HCT116 (cell line): ENCODE results near the gene ATXN7L1. TPM values are rescaled to one million over a fixed set of nuclear protein-coding genes. Genes with fewer than 3 reads are reported as not detected.

ENCODE experiments used
- ATAC-seq: fragments of 200-7000 bp; cut with Tn5 transposase; 2 replicates; pipeline ENCODE4 v1.9.1; 2020; ENCODE audit warnings: mild to moderate bottlenecking, moderate library complexity
- BruUV-seq: library from RNA; stranded (reverse); fragments of 400-500 nt; replicated peaks from 2 replicates; lab custom pipeline; 2021; lab: Mats Ljungman, UMichigan
- CTCF ChIA-PET: fragments of 300-600 bp; sonication (Branson Sonifier 250); formaldehyde crosslinking; loops from one replicate; lab custom pipeline; 2021; ENCODE audit warnings: antibody characterized with exemption; lab: Charles Lee
- POLR2A ChIA-PET: fragments of 300-600, 350-600 bp; sonication (Branson Sonifier 250); formaldehyde crosslinking; loops from one replicate; lab custom pipeline; 2021; ENCODE audit warnings: antibody characterized with exemption; lab: Charles Lee
- RAD21 ChIA-PET, 2 experiments: fragments of 300-600 bp; sonication (Branson Sonifier 250); formaldehyde crosslinking; loops; one replicate each; lab custom pipeline; 2023; ENCODE audit warnings: low total read pairs in 2 of 2; ENCODE audit not compliant: uncharacterized antibody in 2 of 2, unreplicated experiment in 2 of 2, low non-redundant PET in 1 of 2; lab: Charles Lee
- DNase-seq: peaks from one replicate; pipeline ENCODE4 v3.0.0-alpha.2; 2010; ENCODE audit warnings: low read depth, low spot score
- H2AFZ ChIP-seq: fragments of 200-600 bp; shearing (Covaris generic), sonication (generic); 2 replicates; pipeline ENCODE4 v1.6.1; 2017; ENCODE audit warnings: low read depth, mixed run types, mixed read lengths, antibody characterized with exemption, low read length; ENCODE audit not compliant: poor library complexity, severe bottlenecking
- H3K27ac ChIP-seq: 2 replicates; pipeline ENCODE4 v1.5.1; 2012; ENCODE audit warnings: low read depth, low read length
- H3K27me3 ChIP-seq: fragments of 200-600 bp; sonication (generic); 2 replicates; pipeline ENCODE4 v1.6.1; 2016; ENCODE audit warnings: mixed run types, low read length, mixed read lengths; ENCODE audit not compliant: insufficient read depth
- H3K36me3 ChIP-seq, 2 experiments: fragments of 200-500 bp in 1 of 2; fragments of 200-600 bp in 1 of 2; sonication (Bioruptor generic) in 1 of 2; sonication (generic) in 1 of 2; 2 replicates each; pipeline versions ENCODE4 v1.5.1 to v1.6.1; 2014 to 2016; ENCODE audit warnings: low read length in 2 of 2, inconsistent platforms in 1 of 2, mixed read lengths in 1 of 2, mixed run types in 1 of 2; ENCODE audit not compliant: insufficient read depth in 2 of 2, control insufficient read depth in 1 of 2
- H3K4me1 ChIP-seq, 2 experiments: fragments of 200-600 bp in 1 of 2; sonication (generic) in 1 of 2; 2 replicates each; pipeline versions ENCODE4 v1.5.1 to v1.6.1; 2012 to 2017; ENCODE audit warnings: low read length in 2 of 2, inconsistent platforms in 1 of 2, mild to moderate bottlenecking in 1 of 2, mixed read lengths in 1 of 2, mixed run types in 1 of 2, moderate library complexity in 1 of 2; ENCODE audit not compliant: insufficient read depth in 2 of 2, control insufficient read depth in 1 of 2
- H3K4me2 ChIP-seq: fragments of 200-600 bp; sonication (generic); 2 replicates; pipeline ENCODE4 v1.6.1; 2017; ENCODE audit warnings: mixed run types, low read length, mixed read lengths
- H3K4me3 ChIP-seq, 2 experiments: fragments of 200-600 bp in 1 of 2; sonication (generic) in 1 of 2; replicated peaks in 1 of 2; 2 replicates each; pipeline ENCODE4 v1.5.1; 2011 to 2016; ENCODE audit warnings: low read length in 2 of 2, control low read depth in 1 of 2, low read depth in 1 of 2, mild to moderate bottlenecking in 1 of 2, mixed read lengths in 1 of 2, mixed run types in 1 of 2
- H3K79me2 ChIP-seq: fragments of 200-600 bp; sonication (generic); 2 replicates; pipeline ENCODE4 v1.6.1; 2017; ENCODE audit warnings: mild to moderate bottlenecking, mixed run types, low read length, moderate library complexity, mixed read lengths; ENCODE audit not compliant: insufficient read depth
- H3K9ac ChIP-seq: fragments of 200-600 bp; sonication (generic); 2 replicates; pipeline ENCODE4 v1.6.1; 2016; ENCODE audit warnings: low read length, mixed read lengths
- H3K9me2 ChIP-seq: fragments of 200-600 bp; sonication (generic), shearing (Covaris generic); 2 replicates; pipeline ENCODE4 v1.6.1; 2017; ENCODE audit warnings: mixed run types, mild to moderate bottlenecking, moderate library complexity; ENCODE audit not compliant: insufficient read depth
- H3K9me3 ChIP-seq, 2 experiments: fragments of 200-500 bp in 1 of 2; fragments of 200-600 bp in 1 of 2; sonication (Bioruptor generic) in 1 of 2; sonication (generic) in 1 of 2; 2 replicates each; pipeline ENCODE4 v1.6.1; 2014 to 2017; ENCODE audit warnings: low read length in 2 of 2, mixed read lengths in 2 of 2, inconsistent platforms in 1 of 2, low read depth in 1 of 2, mild to moderate bottlenecking in 1 of 2, mixed run types in 1 of 2, moderate library complexity in 1 of 2; ENCODE audit not compliant: control insufficient read depth in 1 of 2, insufficient read depth in 1 of 2
- H4K20me1 ChIP-seq: fragments of 200-600 bp; sonication (generic), shearing (Covaris generic); 2 replicates; pipeline ENCODE4 v1.6.1; 2017; ENCODE audit warnings: mixed run types, mild to moderate bottlenecking, moderate library complexity; ENCODE audit not compliant: insufficient read depth
- CEBPB ChIP-seq: IDR thresholded peaks from 2 replicates; pipeline ENCODE4 v1.6.1; 2012; ENCODE audit warnings: low read depth
- ELF1 ChIP-seq: IDR thresholded peaks from 2 replicates; pipeline ENCODE4 v1.6.1; 2012; ENCODE audit warnings: low read depth, borderline replicate concordance
- EZH2phosphoT487 ChIP-seq: fragments of 200-600 bp; IDR thresholded peaks from 2 replicates; pipeline ENCODE4 v1.6.1; 2018; ENCODE audit warnings: antibody characterized with exemption, borderline replicate concordance
- JUND ChIP-seq: IDR thresholded peaks from 2 replicates; pipeline ENCODE4 v1.6.1; 2012
- POLR2A ChIP-seq: IDR thresholded peaks from 2 replicates; pipeline ENCODE4 v1.7.0; 2011; ENCODE audit warnings: borderline replicate concordance; ENCODE audit not compliant: insufficient read depth, insufficient read length; ENCODE audit errors: extremely low read depth
- SP1 ChIP-seq: IDR thresholded peaks from 2 replicates; pipeline ENCODE4 v1.6.1; 2012; ENCODE audit warnings: low read depth
- SRF ChIP-seq: IDR thresholded peaks from 2 replicates; pipeline ENCODE4 v1.6.1; 2012; ENCODE audit warnings: low read depth
- YY1 ChIP-seq: IDR thresholded peaks from 2 replicates; pipeline ENCODE4 v1.6.1; 2011; ENCODE audit warnings: low read length, low read depth, moderate library complexity, mild to moderate bottlenecking; ENCODE audit not compliant: insufficient replicate concordance; ENCODE audit errors: extremely low read depth
- intact Hi-C: fragments of 100-400 bp; cut with micrococcal nuclease; formaldehyde crosslinking; loops from 2 replicates; pipeline ENCODE4 v1.10.0; 2022
- total RNA-seq: library from RNA; stranded (reverse); gene quantifications from one replicate; pipeline ENCODE4 v1.2.1, GENCODE V29; 2021; ENCODE audit not compliant: unreplicated experiment
- TF ChIP-seq, protein P1 (sequence below): IDR thresholded peaks from 2 replicates; pipeline ENCODE4 v1.6.1; 2012
- TF ChIP-seq, protein P2 (sequence below): IDR thresholded peaks from 2 replicates; pipeline ENCODE4 v1.6.1; 2012; ENCODE audit warnings: low read depth

The ATXN7L1 gene
- total RNA-seq, 1 experiment from 2014 or later = 11.5 TPM

DNA sequence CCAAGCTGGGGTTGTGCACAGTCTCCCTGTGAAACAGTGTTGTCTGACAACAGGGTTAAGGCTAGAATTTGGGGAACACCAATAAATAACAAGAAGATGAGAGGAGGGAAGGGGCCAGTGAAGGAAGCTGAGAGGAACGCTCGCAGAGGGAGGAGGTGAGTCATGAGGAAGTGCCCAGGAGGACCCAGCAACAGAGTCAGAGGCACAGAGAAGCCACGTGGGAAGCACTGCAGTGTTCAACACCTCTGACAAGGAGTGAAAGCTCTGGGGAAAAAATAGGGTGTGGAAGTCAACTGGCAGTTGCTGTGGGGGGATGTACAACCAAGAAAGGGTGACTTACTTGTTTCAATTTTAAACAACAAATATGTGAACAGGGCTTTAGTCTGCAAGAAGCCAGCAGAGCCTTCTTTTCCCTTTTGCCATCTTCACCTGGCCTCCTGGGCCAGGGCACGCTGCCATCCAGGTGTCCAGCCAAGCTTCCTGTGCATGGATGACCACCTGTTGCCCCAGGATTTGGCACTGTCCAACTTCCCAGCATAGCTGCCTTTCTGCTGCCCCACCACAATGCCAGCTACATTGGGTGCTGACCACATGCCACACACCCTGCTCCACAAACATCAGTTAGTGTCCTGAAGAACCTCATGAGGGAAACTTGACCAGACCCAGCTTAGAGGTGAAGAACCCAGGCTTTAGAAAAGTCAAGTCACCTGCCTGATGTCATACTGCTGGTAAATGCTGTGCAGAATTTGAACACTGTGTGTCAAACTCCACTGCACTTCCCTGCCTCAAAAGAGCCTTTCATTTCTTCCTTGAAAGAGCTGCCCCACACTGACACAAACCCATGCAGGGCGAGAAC is 69.6 kb downstream of the ATXN7L1 start (continued):
- TF ChIP-seq ELF1 = no peak
- TF ChIP-seq POLR2A = no peak
- peak; percentile 4 for TF ChIP-seq YY1
- TF ChIP-seq, protein P1, sequence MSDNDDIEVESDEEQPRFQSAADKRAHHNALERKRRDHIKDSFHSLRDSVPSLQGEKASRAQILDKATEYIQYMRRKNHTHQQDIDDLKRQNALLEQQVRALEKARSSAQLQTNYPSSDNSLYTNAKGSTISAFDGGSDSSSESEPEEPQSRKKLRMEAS = peak; percentile 97

DNA sequence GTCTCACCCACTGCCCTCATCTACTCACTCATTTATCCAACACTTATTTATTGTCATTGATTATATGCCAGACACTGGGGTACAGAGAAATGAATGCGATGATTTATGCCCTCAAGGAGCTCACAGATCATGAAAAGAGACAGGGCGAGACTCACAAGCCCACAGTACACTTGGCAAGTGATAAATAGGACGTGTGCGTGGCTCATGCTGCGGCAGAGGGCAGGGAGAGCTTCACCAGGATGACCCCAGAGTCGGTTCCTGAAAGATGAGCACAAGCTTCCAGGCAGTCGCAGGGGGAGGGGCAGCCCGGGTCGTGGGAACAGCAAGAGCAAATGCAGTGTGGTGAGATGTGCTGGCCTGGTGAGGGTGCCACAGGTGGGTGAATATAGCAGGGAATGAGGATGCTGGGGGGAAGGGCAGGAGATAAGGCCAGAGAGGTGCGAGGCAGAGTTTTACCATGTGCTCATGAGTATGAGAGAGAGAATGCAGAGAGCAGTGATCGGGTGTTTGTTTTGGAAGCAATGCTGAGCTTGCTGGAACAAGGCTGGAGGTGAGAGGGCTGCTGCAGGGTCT is 70.9 kb downstream of the ATXN7L1 start:
- intact Hi-C loops = no loop called here
- ATAC-seq = peak; percentile 35
- H3K36me3 ChIP-seq = no peaks in the 10 kb centered on the region
- DNase-seq = no peak
- peak overlapping the region; percentile 64 for H3K4me2 ChIP-seq
- H3K27me3 ChIP-seq = no peaks in the 10 kb centered on the region
- TF ChIP-seq EZH2phosphoT487 = no peak
- peak; percentile 17; the same call in 1 of the 2 replicates for TF ChIP-seq SP1
- no peak for TF ChIP-seq CEBPB
- no peak for TF ChIP-seq SRF
- TF ChIP-seq, protein P1 = peak; percentile 83
- TF ChIP-seq, protein P2, sequence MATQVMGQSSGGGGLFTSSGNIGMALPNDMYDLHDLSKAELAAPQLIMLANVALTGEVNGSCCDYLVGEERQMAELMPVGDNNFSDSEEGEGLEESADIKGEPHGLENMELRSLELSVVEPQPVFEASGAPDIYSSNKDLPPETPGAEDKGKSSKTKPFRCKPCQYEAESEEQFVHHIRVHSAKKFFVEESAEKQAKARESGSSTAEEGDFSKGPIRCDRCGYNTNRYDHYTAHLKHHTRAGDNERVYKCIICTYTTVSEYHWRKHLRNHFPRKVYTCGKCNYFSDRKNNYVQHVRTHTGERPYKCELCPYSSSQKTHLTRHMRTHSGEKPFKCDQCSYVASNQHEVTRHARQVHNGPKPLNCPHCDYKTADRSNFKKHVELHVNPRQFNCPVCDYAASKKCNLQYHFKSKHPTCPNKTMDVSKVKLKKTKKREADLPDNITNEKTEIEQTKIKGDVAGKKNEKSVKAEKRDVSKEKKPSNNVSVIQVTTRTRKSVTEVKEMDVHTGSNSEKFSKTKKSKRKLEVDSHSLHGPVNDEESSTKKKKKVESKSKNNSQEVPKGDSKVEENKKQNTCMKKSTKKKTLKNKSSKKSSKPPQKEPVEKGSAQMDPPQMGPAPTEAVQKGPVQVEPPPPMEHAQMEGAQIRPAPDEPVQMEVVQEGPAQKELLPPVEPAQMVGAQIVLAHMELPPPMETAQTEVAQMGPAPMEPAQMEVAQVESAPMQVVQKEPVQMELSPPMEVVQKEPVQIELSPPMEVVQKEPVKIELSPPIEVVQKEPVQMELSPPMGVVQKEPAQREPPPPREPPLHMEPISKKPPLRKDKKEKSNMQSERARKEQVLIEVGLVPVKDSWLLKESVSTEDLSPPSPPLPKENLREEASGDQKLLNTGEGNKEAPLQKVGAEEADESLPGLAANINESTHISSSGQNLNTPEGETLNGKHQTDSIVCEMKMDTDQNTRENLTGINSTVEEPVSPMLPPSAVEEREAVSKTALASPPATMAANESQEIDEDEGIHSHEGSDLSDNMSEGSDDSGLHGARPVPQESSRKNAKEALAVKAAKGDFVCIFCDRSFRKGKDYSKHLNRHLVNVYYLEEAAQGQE = no peak
- no peak for TF ChIP-seq YY1
- TF ChIP-seq POLR2A = no peak
- no peak for TF ChIP-seq JUND
- H3K27ac ChIP-seq = peak overlapping the region; percentile 11; the same call in 1 of the 2 replicates
- ChIA-PET POLR2A (interaction anchor here (1.0 kb wide), 1 partner anchor 39 kb away, joined by 3 read pairs; no protein-coding TSS in a partner anchor), CTCF (interaction anchor here (1.1 kb wide), 1 partner anchor 40 kb away, joined by 3 read pairs; no protein-coding TSS in a partner anchor), RAD21 (interaction anchor here in 1 of 2 experiments (1.6 kb wide), 1 partner anchor 40 kb away, joined by 4 read pairs; no protein-coding TSS in a partner anchor)
- no peaks in the 10 kb centered on the region for H3K9me2 ChIP-seq
- H4K20me1 ChIP-seq = no peaks in the 10 kb centered on the region
- no peaks in the 10 kb centered on the region for H3K79me2 ChIP-seq
- H3K9me3 ChIP-seq = no peaks in the 10 kb centered on the region
- peaks cover 33 to 76% of the 10 kb centered on the region in 2 experiments for H3K4me1 ChIP-seq
- no TSS peak for BruUV-seq
- no peak overlapping the region for H2AFZ ChIP-seq
- no peak overlapping the region for H3K4me3 ChIP-seq
- peak overlapping the region; percentile 46 for H3K9ac ChIP-seq
